Mucosa of rectum (tissue), 2 donors: ENCODE results near the gene ZNF142.
"Not testable (repeated sequence)": the region's sequence is repeated elsewhere in the genome, so short reads cannot be mapped to it uniquely, and the experiment has no call there.

Source experiments
- H3K27ac ChIP-seq, 2 donors: one replicate each; pipeline ENCODE4 v1.7.0; 2013; ENCODE audit warnings: inconsistent platforms in 2 of 2, low read depth in 2 of 2, low read length in 2 of 2
- H3K27me3 ChIP-seq, 2 donors: one replicate each; pipeline ENCODE4 v1.7.0; 2013; ENCODE audit warnings: low read length in 2 of 2; ENCODE audit not compliant: control insufficient read depth in 2 of 2, insufficient read depth in 2 of 2
- H3K36me3 ChIP-seq, 2 donors: one replicate each; pipeline ENCODE4 v1.7.0; 2013; ENCODE audit warnings: low read length in 2 of 2; ENCODE audit not compliant: control insufficient read depth in 2 of 2, insufficient read depth in 2 of 2
- H3K4me1 ChIP-seq, 2 donors: one replicate each; pipeline ENCODE4 v1.7.0; 2013; ENCODE audit warnings: low read length in 2 of 2, mild to moderate bottlenecking in 1 of 2; ENCODE audit not compliant: control insufficient read depth in 2 of 2, insufficient read depth in 2 of 2
- H3K4me3 ChIP-seq, 2 donors: one replicate each; pipeline ENCODE4 v1.7.0; 2013; ENCODE audit warnings: low read length in 2 of 2
- H3K9ac ChIP-seq, 2 donors: one replicate each; pipeline ENCODE4 v1.7.0; 2013; ENCODE audit warnings: low read length in 2 of 2, low read depth in 1 of 2, mild to moderate bottlenecking in 1 of 2
- H3K9me3 ChIP-seq, 2 donors: one replicate each; pipeline ENCODE4 v1.7.0; 2013; ENCODE audit warnings: low read length in 2 of 2; ENCODE audit not compliant: control insufficient read depth in 2 of 2
- donor health status: healthy.
- donor health status: Normal muscosa, but diverticular disease.

ZNF142 gene, protein sequence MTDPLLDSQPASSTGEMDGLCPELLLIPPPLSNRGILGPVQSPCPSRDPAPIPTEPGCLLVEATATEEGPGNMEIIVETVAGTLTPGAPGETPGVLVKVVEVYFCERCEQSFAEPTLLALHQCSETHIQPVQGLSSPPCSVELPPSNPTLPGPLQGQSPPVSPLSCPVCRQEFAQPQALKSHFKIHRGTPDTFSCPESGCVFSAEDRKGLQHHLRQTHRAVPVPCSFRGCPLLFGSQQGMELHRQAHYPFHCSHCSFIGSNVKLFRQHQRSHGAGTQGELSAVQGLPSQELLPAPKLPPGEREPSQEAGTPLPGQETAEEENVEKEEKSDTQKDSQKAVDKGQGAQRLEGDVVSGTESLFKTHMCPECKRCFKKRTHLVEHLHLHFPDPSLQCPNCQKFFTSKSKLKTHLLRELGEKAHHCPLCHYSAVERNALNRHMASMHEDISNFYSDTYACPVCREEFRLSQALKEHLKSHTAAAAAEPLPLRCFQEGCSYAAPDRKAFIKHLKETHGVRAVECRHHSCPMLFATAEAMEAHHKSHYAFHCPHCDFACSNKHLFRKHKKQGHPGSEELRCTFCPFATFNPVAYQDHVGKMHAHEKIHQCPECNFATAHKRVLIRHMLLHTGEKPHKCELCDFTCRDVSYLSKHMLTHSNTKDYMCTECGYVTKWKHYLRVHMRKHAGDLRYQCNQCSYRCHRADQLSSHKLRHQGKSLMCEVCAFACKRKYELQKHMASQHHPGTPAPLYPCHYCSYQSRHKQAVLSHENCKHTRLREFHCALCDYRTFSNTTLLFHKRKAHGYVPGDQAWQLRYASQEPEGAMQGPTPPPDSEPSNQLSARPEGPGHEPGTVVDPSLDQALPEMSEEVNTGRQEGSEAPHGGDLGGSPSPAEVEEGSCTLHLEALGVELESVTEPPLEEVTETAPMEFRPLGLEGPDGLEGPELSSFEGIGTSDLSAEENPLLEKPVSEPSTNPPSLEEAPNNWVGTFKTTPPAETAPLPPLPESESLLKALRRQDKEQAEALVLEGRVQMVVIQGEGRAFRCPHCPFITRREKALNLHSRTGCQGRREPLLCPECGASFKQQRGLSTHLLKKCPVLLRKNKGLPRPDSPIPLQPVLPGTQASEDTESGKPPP (N-terminal part only)

DNA sequence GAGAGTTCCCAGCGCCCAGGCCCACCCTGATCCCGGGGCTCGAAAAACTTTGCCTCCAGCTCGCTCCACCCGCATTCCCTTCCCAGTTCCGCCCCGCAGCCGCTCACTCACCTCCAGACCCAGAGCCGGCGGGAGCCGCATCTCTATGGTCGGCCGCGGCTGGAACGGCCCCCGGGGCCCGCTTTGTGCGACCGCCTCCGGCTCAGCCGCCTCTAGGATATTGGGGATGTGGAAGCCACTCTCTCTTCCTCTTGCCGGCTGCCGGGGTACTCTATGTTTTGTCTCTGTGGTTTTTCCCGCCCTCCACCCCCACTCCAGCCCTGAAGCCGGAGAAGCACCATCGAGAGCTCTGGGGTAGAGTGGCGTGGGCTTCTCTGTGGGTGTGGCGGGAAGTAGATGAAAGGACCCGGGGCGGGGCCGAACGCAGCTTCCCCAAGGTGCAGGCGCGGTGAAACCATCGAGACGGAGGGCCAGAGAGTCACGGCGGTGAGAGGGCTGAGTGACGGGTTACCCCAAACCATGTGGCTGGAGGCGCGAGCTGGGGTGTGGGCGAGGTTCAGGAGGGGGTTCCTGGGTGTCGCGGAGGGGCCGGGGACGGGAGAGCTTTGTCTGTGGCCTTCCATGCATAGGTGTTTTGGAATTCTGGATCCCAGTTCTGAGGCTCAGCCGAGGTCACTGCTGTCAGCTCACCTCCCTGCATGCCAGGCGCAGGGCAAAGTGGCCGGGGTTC, at the start of gene ZNF142, which contains the start of gene BCS1L:
Gene ZNF142, minus strand, starts transcription at position 366 of the 730 bp plus-strand sequence. CDS start 3,194 bp downstream, outside the sequence.
Gene BCS1L, plus strand, starts transcription at position 426 of the 730 bp plus-strand sequence. CDS start 1,305 bp downstream, outside the sequence.
- H3K9me3 ChIP-seq = no peaks in the 10 kb centered on the region
- no peaks in the 10 kb centered on the region for H3K27me3 ChIP-seq
- peak within 1 kb of the TSS; percentile 78 to 94 for H3K4me3 ChIP-seq
- peak within 1 kb of the TSS; percentile 71 to 75 for H3K27ac ChIP-seq
- peaks cover 32 to 42% of the 10 kb centered on the region in 2 donors for H3K36me3 ChIP-seq
- peak within 1 kb of the TSS; percentile 74 to 75 for H3K9ac ChIP-seq
- H3K4me1 ChIP-seq = peaks cover 12 to 14% of the 10 kb centered on the region in 2 donors

DNA sequence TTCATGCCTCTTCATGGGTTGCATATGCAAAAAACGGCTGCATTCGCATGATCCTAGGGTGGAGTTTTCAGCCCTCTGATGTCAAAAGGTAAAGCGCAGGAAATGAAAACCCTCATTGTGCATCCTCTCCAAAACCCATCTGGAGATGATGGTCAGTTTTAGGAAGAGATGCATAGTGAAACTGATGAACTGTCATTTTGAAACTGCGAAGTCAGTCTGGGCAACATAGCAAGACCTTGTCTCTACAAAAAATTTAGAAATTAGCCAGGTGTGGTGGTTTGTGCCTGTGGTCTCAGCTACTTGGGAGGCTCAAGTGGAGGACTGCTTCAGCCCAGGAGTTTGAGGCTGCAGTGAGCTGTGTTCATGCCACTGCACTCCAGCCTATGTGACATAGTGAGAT, 48.7 kb upstream of the ZNF142 start:
- Histone ChIP-seq H3K36me3 (no peaks in the 10 kb centered on the region), H3K4me1 (peaks cover 3 to 6% of the 10 kb centered on the region in 2 donors), H3K4me3 (no peak overlapping the region), H3K9me3 (no peaks in the 10 kb centered on the region), H3K27me3 (no peaks in the 10 kb centered on the region), H3K27ac (no peak overlapping the region), H3K9ac (no peak overlapping the region)

DNA sequence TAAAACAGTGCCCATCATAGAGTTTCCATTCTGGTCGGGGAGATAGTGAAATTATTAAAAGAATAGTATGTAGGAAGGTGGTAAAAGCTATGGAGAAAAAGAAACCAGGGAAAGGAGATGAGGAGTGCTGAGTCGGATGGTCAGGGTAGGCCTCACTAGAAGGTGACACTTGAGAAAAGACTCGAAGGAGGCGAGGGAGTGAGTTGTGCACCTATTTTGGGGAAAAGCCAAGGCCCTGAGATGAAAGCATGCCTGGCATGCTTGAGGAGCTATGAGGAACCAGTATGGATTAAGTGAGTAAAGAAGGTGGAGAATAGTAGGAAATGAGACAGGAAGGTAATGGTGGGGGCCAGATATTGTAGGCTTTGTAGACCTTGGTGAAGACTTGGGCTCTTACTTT, 43.9 kb upstream of the ZNF142 start:
- H3K4me1 ChIP-seq = no peaks in the 10 kb centered on the region
- no peak overlapping the region for H3K27ac ChIP-seq
- H3K9ac ChIP-seq = no peak overlapping the region
- H3K4me3 ChIP-seq = no peak overlapping the region
- no peaks in the 10 kb centered on the region for H3K9me3 ChIP-seq
- H3K27me3 ChIP-seq = no peaks in the 10 kb centered on the region
- H3K36me3 ChIP-seq = peaks cover 0 to 6% of the 10 kb centered on the region in 2 donors

DNA sequence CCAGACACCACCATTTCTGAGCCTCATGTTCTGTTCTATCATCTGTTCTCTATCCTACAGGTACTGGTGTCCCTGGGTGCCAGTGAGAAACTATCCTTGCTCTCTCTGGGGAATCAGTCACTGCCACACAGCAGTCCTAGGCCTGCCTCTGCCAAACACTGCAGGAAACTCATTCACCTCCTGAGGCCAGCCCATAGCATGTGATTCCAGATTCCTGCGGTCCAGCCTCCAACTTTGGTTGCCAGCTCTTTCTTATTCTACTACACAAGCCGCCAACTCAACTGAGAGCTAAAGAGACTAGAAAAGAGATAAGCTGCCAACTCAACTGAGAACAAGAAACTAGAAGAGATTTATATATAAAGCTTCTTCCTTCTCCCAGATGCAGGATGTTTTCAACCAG, 42.4 kb upstream of the ZNF142 start:
- H3K9ac ChIP-seq = no peak overlapping the region
- no peaks in the 10 kb centered on the region for H3K9me3 ChIP-seq
- no peaks in the 10 kb centered on the region for H3K4me1 ChIP-seq
- no peaks in the 10 kb centered on the region for H3K27me3 ChIP-seq
- peaks cover 6 to 9% of the 10 kb centered on the region in 2 donors for H3K36me3 ChIP-seq
- no peak overlapping the region for H3K4me3 ChIP-seq
- H3K27ac ChIP-seq = no peak overlapping the region

DNA sequence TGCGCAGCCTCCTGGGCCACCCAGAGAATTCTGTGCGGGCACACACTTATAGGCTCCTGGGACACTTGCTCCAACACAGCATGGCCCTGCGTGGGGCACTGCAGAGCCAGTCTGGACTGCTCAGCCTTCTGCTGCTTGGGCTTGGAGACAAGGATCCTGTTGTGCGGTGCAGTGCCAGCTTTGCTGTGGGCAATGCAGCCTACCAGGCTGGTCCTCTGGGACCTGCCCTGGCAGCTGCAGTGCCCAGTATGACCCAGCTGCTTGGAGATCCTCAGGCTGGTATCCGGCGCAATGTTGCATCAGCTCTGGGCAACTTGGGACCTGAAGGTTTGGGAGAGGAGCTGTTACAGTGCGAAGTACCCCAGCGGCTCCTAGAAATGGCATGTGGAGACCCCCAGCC, 39.5 kb upstream of the ZNF142 start:
- no peak overlapping the region for H3K27ac ChIP-seq
- H3K36me3 ChIP-seq = peaks cover 19% of the 10 kb centered on the region in 2 donors
- no peak overlapping the region for H3K9ac ChIP-seq
- H3K9me3 ChIP-seq = no peaks in the 10 kb centered on the region
- H3K27me3 ChIP-seq = no peaks in the 10 kb centered on the region
- H3K4me3 ChIP-seq = no peak overlapping the region
- no peaks in the 10 kb centered on the region for H3K4me1 ChIP-seq

DNA sequence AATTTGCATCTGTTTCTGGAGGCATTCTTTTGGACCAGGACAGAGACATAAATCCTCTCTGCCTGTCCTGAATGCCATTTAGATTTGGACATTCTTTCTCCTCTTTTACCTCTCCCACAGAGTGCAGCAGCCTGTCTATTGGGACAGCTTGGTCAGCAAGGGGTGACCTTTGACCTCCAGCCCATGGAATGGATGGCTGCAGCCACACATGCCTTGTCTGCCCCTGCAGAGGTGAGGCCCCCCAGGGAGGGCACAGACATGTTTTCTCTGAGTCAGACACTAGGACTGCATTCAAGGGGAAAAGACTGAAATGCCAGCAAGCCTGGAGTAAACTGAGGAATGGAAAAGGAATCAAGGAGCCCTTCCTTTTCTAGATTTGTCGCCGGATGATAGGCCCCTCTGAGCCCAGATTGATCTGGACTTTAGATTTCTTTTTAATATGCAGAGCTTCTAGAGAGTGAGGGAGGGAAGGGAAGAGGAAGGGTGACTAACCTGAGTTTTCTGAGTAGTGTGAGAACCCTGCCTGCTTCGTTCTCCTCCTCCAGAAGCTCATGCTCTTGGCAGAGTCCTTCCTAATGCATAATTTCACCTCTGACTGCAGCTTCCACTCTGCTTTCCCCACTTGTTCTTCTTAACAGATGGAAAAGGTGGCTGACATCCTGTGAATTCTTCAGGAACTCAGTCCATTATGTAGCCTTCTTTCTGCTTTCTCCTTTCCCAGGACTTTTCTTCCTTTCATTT, 35.2 kb upstream of the ZNF142 start:
- H3K9me3 ChIP-seq = no peaks in the 10 kb centered on the region
- H3K36me3 ChIP-seq = peaks cover 40 to 44% of the 10 kb centered on the region in 2 donors
- no peak overlapping the region for H3K27ac ChIP-seq

DNA sequence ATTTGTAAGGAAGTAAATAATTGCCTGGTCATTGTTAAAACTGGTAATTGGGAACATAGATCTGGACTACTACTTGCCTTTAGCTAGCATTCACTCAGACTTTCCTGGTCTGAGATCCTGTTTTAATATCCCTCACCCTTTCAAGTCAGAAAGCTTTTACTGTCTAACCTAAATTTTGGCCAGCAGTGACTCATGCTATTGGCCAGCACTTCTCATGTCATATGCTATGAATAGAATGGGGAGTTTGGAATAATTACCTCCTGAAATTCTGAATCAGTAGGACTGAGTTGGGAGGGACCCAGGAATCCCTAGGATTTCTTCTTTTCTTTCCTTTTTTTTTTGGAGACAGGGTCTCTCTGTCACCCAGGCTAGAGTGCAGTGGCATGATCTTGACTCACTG, 31.8 kb upstream of the ZNF142 start:
- no peak overlapping the region for H3K27ac ChIP-seq
- H3K36me3 ChIP-seq = peaks cover 30 to 39% of the 10 kb centered on the region in 2 donors
- no peaks in the 10 kb centered on the region for H3K4me1 ChIP-seq
- no peaks in the 10 kb centered on the region for H3K27me3 ChIP-seq
- no peak overlapping the region for H3K4me3 ChIP-seq
- H3K9ac ChIP-seq = no peak overlapping the region
- no peaks in the 10 kb centered on the region for H3K9me3 ChIP-seq

More for the DNA sequence above, 35.2 kb upstream of the ZNF142 start:
- Histone ChIP-seq H3K4me1 (no peaks in the 10 kb centered on the region), H3K27me3 (no peaks in the 10 kb centered on the region), H3K4me3 (no peak overlapping the region), H3K9ac (no peak overlapping the region)

DNA sequence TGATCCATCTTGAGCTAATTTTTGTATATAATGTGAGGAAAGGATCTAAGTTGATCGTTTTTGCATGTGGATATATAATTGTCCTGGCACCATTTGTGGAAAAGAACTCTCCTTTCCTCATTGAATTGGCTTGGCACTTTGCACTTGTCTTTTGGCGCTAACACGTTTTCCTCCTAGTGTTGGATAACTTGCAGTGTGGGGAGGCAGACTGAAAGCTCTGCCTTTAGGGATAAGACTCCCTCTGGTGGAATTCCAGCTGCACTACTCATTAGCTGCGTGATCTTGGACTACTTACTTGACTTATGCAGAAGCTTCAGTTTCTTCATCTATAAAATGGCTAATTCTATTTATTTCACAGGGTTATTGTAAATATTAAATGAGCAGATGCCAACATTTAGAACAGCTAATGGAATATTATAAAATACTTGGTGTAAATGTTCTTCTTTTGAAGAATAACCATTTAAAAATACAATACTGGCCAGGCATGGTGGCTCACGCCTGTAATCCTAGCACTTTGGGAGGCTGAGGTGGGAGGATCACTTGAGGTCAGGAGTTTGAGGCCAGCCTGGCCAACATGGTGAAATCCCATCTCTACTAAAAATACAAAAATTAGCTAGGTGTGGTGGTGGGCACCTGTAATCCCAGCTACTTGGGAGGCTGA, 28.1 kb upstream of the ZNF142 start:
- peaks cover 25 to 26% of the 10 kb centered on the region in 2 donors for H3K36me3 ChIP-seq
- H3K27ac ChIP-seq, H3K9me3 ChIP-seq, H3K9ac ChIP-seq, H3K27me3 ChIP-seq, H3K4me3 ChIP-seq, H3K4me1 ChIP-seq: not testable (repeated sequence)
